ENCODE data around the gene INTS13.
"Not testable (repeated sequence)": the region's sequence is repeated elsewhere in the genome, so short reads cannot be mapped to it uniquely, and the experiment has no call there.

DNA sequence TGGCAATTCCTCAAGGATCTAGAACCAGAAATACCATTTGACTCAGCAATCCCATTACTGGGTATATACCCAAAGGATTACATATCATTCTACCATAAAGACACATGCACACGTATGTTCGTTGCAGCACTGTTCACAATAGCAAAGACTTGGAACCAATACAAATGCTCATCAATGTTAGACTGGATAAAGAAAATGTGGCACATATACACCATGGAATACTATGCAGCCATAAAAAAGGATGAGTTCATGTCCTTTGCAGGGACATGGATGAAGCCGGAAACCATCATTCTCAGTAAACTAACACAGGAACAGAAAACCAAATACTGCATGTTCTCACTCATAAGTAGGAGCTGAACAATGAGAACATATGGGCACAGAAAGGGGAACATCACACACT is 34.4 kb downstream of the INTS13 start:
- not testable (repeated sequence) for TF ChIP-seq CTCF (IDR thresholded peaks at IDR 0.05; ENCODE audit: insufficient read depth, low read length, poor library complexity, severe bottlenecking); EZH2phosphoT487 (conservative IDR thresholded peaks at IDR 0.05; ENCODE audit: low read length)

All from SU-DHL-6 (cell line).